GM20000 (cell line): ENCODE data around the gene RNASE7.

Source experiments
- DNase-seq: peaks from one replicate; pipeline ENCODE4 v3.0.0; 2012; ENCODE audit warnings: low spot score
- CTCF ChIP-seq: IDR thresholded peaks from 2 replicates; pipeline ENCODE4 v1.5.1; 2012; ENCODE audit warnings: mild to moderate bottlenecking, control low read depth; ENCODE audit errors: extremely low read depth, missing control alignments

The RNASE7 gene

GRCh38 chr14:21084998-21085853 is 43.1 kb downstream of the RNASE7 start:
- DNase-seq, result no peak
- no peak for TF ChIP-seq CTCF

GRCh38 chr14:21086908-21087293 is 44.7 kb downstream of the RNASE7 start:
- DNase-seq, result no peak
- no peak for TF ChIP-seq CTCF

GRCh38 chr14:21087294-21088091 is 45.3 kb downstream of the RNASE7 start:
- no peak for DNase-seq
- TF ChIP-seq CTCF, result no peak

- no peak for DNase-seq
- no peak for TF ChIP-seq CTCF
Observed at GRCh38 chr14:21088687-21089086, 46.5 kb downstream of the RNASE7 start.

- DNase-seq, result no peak
- TF ChIP-seq CTCF, result no peak
Observed at GRCh38 chr14:21089271-21089670, 47.1 kb downstream of the RNASE7 start.

- DNase-seq, result no peak
- TF ChIP-seq CTCF, result no peak
Observed at GRCh38 chr14:21089877-21090193, 47.7 kb downstream of the RNASE7 start.
